NCI-H146 treated with DMSO at 0.1 percent for 48 hours (cell line): ENCODE data around the gene SLC30A10.
A peak's percentile ranks its signal among the peaks of the same experiment; 100 is the strongest.
"Not testable (repeated sequence)": the region's sequence is repeated elsewhere in the genome, so short reads cannot be mapped to it uniquely, and the experiment has no call there.

ENCODE experiments used
- DNase-seq: peaks from one replicate; lab custom pipeline; 2025; ENCODE audit not compliant: unreplicated experiment; lab: John Stamatoyannopoulos, UW

Gene SLC30A10

DNA sequence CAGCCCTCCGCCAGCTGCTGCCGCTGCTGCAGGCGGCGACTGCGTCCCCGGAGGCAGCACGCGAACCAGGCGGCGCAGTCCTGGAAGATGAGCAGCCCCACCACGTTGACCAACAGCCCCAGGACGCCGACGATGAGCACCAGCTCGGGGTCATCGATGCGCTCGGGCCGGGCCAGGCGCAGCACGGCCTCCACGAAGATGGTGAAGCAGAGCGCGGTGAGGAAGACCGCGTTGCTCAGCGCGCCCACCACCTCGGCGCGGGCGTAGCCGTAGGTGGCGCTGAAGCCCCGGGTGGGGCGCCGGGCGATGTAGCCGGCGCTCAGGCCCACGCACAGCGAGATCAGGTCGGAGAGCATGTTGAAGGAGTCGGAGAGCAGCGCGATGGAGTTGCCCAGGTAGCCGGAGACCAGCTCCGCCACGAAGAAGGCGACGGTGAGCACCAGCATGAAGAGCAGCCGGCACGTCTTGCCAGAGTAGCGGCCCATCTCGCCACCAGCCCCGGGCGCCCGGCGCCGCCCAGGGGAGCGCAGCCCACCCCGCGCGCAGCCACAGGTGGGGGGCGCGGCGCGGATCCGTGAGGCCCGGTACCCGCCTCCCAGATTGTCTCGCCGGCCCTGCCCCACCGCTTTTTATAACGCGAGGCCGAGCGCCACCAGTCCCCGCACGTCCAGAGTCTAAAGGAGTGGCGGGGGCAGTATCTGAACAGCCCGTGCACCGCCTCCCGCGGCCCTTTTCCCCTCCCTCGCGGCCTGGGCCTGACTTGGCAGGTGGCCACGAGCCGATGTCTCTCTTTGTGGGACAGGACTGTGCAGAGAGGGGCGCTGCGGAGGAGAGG, at the start of gene SLC30A10:
Gene SLC30A10 (minus strand): TSS at position 602 of the 835 bp plus-strand sequence. CDS start 117 bp downstream, at position 485.
- DNase-seq, result peak; percentile 44

DNA sequence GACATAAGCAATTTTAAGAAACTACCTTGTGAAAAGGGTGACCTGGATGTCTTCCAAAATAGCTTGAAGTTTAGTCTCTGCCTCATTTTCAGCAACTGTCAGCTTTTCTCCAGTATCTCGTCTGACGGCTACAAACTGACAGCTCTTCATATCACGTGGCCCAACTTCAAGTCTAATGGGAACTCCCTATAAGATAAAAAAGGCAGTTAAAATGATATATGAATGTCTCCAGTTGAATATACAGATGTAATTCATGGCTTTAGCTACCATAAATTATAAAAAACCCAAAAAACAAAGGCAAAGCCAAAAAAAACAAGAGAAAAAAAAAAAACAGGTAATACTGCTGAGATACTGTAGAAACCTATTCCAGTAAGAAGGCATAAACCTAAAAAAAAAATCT, 44.9 kb upstream of the SLC30A10 start:
- DNase-seq, result no peak

DNA sequence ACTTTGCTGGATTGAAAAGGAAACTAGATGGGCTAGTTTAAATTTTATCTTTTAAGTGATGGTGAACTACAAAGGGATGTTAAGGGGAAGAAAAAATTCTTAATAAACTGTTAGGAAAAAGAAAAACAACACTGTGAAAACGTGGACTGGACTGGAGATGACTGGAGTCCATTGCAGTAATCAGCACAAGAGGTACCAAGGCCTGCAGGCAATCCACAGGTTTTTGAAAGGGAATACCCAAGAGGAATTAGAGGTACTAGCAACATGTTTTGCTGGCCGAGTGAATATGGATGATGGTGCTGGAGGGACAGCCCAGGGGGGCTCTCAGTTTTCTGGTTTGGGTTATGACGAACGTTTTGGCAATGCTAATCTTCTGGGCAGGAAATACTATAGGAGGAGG, 39.0 kb upstream of the SLC30A10 start:
- no peak for DNase-seq

DNA sequence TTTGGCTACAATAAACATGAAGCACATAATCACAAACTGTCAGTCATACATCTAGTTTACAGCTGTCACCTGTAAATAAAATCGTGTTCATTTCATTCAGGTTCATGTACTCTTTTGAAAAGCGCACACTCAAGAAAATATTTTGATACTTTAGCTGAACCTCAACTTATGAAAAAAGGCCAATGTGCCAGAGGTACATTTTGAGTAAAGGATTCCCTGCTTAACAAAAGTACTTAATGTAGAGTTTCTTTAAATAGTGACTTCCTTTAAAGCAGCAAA, 37.7 kb upstream of the SLC30A10 start:
- no peak for DNase-seq

DNA sequence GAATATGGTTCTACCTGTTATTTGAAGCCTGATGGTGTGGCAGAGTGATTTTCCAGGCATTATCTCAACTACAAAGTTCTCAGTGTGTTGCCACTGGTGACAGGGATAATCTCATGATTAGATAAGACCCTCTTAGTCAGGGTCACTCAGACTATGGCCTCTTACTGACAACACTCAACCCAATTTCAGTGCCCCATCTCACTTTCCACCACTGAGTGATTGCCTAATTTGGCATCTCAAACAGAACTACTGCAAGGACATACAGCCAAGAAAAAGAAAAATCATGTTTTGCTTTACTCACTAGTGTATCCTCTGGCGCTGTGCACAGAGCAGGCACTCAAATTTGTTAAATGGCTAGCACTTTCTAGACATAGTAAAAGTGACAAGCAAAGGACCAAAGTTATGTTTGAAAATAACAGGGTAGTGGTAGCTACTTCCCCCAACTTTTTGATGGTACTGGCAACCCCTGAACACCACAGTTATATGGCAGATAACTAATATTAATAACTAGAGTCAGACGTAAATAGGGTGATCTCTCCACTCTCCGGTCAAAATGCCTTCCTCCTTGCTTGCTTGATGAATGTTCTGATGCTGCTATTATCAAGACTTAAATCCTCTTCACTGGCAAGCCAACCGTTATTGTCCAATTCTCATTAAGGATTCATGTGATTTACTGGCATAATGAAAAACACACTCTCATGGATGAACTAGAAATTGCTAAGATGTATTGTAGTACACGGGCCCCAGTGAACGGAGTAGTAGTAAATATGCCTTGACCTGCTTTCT, 37.1 kb upstream of the SLC30A10 start:
- no peak for DNase-seq

DNA sequence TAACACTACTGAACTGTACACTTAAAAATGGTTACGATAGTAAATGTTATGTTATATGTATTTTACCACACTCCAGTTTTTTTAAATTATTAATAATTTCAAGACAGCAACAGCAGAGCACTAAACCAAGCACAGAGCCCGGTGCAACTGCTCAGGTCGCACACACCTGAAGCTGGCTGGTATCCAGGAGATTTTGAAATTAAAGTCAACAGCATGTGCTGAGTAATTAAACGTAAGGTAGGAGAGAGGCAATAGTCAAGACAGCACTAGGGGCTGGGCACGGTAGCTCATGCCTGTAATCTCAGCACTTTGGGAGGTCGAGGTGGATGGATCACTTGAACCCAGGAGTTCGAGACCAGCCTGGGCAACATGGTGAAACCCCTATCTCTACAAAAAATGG, 35.1 kb upstream of the SLC30A10 start:
- DNase-seq, result no peak

DNA sequence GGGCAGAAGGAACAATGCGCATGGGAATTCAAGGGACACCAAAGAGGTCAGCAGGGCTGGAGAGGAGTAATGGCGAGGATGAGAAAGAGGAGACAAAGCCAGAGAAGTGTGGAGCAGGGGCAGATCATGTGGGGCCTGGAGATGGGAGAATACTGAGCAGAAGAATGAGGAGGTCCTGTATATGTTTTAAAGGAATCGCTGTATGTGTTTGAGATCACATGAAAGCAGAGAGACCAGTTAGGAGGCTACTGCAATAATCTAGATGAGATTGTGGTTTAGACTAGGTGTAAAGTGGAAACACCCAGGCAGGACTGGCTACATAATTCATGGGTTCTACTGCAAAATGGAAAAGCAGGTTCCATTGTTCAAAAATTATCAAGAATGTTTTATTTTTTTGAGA, 33.3 kb upstream of the SLC30A10 start:
- no peak for DNase-seq

DNA sequence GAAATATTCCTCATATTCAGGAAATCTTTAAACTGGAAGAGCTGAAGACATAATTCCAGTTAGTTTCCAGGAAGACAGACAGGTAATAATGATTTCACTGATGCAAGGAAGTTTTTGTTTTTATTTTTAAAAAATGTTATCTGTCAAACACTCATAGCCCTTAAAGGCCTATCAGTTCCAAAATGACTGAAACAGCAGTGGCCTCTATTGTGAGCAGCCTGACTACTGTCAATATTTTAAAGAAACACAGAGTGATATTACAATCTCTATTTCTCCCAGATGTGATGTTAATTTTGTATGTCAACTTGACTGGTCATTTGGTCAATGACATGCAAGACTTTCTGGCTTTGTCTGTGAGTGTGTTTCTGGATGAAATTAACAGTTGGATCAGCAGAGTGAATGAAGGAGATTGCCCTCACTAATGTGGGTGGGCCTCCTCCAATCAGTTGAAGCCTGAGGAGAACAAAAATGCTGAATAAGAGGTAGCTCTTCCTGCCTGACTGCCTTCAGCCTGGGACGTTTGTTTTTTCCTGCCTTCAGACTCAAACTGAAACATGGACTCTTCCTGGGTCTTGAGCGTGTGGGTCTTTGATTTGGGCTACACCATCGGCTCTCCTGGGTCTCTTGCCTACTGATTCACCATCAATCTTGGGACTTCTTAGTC, 31.3 kb upstream of the SLC30A10 start:
- no peak for DNase-seq

DNA sequence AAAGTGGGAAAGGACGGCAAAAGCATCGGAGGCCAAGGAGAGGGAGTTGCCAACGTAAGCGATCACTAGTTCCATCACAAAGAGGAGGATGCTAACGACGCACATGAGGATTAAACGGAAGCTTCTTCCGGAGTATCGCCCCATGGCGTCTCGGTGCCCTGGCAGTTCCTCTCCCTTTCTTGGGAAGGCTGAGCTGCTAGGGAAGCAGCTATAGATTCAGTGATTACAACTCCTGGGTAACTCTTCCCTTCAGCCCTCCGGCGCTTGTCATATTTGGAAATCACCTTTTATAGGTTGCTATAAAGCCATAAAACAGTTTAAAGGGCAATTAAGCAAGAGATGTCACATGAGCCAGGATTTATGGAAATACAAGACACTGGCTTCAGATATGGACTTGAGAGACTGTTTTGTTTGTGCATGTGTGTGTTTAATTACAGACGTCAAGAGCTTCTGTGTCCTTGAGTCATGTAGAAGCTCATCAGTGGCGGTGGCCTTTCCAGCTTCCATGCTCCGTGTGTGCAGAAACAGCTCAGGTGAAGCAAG, 30.6 kb upstream of the SLC30A10 start:
- no peak for DNase-seq

DNA sequence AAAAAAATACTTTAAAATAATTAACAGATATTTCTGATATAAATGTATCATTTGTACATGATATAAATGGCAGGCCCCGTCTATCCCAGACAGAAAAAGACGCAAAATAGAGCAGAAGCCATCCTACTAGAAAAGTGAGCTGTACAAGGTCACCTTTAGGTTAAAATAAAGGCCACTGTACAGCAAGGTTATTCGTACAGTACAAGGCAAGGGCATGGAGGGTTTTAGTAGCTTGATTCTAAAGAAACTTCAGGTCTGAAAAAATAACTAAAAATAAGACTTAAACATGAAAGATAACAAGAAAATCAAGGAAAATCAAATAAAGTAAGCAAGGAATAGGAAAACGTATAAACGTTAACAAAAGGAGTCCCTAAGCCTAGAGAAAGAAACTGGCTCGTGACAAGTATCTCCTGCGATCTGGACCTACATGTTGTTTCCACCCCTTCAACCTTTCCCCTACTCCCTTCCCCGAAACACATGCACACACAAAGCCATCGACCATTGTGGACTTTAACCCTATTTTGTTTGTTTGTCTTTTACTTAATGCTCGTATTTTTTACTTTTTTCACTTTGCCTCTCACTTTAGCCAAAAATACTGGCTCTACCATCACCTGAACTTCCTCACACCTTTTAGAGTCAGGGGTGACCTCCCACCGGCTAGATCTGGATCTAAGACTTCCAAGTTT, 26.5 kb upstream of the SLC30A10 start:
- DNase-seq, result no peak

DNA sequence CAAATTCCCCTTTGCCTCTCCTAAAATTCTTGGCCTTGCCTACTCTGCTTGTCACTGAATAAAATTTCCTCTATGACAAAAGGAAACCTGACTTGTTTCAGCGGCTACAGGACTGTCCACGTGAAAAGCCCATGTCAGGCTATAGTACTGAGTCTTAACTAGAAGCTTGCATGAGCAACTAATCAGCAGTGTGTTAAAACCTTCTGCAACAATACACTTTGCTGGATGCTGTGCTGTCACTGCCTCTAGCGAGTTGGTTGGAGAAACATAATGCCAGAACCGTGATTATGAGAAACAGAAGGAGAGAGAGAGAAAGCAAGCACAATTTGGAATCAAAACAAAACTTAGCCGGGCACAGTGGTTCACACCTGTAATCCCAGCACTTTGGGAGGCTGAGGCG, 25.7 kb upstream of the SLC30A10 start:
- no peak for DNase-seq

DNA sequence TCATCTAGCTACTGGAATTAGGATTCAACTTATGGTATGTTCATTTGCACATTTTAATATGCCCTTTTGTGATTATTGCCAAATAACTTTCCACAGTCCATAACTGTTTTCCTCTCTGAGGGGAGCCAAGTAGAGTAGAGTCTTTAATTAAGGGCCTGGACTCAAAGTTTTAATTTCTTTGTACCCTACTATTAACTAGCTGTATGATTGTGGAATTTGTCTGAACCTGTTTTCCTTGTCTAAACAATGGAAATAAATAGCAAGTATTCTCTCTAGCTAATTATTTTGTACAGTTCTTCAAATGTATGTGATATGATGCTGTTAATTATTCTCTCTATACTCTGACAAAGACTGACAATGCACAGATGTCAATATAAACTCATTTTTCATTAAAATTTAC, 24.0 kb upstream of the SLC30A10 start:
- DNase-seq, result no peak

DNA sequence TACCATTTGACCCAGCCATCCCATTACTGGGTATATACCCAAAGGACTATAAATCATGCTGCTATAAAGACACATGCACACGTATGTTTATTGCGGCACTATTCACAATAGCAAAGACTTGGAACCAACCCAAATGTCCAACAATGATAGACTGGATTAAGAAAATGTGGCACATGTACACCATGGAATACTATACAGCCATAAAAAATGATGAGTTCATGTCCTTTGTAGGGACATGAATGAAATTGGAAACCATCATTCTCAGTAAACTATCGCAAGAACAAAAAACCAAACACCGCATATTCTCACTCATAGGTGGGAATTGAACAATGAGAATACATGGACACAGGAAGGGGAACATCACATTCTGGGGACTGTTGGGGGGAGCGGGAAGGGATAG, 20.9 kb upstream of the SLC30A10 start:
- not testable (repeated sequence) for DNase-seq

DNA sequence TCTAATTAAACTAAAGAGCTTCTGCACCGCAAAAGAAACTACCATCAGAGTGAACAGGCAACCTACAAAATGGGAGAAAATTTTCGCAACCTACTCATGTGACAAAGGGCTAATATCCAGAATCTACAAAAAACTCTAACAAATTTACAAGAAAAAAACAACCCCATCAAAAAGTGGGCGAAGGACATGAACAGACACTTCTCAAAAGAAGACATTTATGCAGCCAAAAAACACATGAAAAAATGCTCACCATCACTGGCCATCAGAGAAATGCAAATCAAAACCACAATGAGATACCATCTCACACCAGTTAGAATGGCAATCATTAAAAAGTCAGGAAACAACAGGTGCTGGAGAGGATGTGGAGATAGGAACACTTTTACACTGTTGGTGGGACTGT, 20.4 kb upstream of the SLC30A10 start:
- DNase-seq, result not testable (repeated sequence)

DNA sequence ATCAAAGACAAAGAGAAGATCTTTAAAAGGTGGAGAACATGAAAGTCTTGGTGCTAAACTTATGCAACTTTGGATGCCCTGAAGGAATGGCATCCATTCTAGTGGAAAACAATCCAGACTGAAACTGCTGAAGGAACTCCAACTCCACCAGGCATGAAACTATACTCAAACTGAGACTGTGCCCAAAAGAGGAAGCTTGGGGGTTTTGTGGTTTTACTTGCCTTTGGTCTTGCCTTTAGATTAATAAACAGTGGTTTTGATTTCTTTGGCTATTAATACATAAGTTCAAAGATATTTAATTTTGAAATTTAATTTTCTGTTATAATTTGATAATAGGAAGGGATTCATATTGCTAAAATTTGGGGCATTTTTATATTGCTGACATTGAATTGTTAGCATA, 17.4 kb upstream of the SLC30A10 start:
- no peak for DNase-seq

DNA sequence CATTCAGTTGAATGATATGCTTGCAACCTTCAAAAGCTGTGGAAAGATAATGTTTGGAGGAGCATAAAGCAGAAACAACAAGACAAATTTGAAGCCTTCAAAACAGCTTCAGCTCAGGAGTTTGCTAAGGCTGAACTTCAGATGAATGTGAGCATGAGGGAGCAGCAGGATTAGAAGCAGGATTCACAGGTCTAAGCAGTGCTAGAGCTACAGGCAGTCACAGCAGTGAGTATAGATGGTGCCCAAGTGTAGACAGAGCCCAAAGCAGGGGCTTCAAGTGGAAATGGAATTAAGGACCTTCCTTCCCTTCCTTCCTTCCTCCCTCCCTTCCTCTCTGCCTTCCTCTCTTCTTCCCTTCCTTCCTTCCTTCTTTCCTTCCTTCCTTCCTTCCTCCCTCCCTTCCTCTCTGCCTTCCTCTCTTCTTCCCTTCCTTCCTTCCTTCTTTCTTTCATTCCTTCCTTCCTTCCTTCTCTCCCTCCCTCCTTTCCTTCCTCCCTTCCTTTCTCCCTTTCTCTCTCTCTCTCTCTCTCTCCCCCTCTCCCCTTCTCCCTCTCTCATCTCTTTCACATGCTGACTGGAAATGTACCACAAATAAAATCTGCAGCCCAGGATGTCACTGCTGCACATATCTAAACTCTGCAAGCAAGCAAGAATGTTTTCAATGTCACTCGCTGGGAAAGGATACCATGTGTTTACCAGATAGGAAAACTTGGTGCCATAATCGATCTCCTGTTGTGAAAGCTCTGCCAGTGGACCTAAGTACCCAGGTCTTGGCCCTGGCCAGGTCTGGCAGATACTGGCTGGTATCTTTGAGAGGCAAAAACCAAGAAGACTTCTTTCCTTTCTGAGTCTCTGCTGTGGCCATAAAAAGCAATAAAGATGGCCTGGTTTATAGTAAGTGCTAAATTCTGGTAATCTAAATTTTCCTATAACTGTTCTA, 13.1 kb upstream of the SLC30A10 start:
- DNase-seq, result no peak

DNA sequence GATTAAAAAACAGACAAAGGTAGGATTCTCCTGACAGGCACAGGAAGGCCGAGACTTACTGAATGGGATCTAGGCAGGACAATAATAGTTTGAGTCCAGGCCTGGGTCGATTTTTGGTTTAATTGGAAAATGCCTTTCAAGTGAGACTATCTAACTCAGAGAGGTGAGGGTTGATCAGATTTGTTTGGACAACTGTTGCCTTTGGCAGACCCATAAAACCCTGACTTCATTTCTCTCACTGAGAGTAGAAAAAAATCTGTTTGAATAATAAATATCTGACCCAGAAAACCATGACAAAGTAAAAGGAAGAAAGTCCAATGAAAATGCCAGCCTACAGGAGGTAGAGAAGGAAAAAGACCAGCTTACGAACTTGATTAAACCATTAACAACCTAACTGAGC, 12.3 kb upstream of the SLC30A10 start:
- no peak for DNase-seq

DNA sequence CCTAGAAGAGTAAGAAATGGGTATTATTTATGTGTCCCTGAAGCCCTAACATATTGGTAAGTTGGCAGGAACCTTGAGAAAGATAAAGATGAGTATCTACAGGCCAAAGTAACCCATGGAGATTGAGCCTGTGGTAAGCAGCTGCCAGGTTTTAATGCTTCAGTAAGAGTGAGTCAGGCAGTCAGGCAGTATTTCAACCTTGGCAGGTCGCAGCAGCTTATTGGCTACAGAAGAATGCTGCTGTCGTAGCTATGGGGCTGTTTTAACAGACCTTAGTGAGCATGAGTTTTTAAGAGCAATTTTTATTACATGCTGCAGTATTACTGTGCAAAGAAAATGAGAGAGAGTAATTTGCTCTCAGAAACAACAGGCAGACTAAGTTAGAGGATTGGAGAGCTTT, 10.3 kb upstream of the SLC30A10 start:
- no peak for DNase-seq

DNA sequence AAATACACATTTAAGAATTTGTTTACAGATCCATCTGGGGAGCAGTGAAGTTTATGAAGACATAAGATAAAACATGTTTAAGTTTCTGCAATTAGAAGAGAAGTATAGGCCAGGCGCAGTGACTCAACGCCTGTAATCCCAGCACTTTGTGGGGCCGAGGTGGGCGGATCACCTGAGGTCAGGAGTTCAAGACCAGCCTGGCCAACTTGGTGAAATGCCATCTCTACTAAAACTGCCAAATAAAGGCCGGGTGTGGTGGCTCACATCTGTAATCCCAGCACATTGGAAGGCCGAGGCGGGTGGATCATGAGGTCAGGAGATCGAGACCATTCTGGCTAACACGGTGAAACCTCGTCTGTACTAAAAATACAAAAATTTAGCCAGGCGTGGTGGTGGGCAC, 5.4 kb upstream of the SLC30A10 start:
- not testable (repeated sequence) for DNase-seq

DNA sequence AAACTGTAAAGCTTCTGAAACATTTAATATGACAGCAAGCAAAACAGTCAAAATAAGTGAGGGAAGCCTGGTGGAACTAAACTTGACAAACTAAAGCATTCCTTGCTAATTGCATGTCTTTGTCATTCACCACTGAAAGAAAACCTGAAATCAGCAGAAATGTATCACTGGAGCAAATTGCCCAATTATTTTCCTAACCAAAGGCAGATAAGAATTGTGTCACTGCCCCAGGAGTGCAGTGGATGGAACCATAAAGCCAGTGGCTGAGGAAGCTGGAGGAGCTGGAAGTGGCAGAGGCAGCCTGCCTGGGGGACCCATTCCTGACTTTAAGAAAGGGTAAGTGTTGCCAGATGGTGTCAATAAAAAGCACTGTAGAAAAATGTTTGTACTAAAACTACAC, 2.7 kb upstream of the SLC30A10 start:
- DNase-seq, result no peak
